ENCODE data around the gene CFAP141.

The CFAP141 gene

GRCh38 chr1:154198756-154199562 lies 7.2 kb downstream of the CFAP141 start (continued):
- TF ChIP-seq ZBTB6 (tag by site-specific recombination; IDR thresholded peaks at IDR 0.05) (no peak), WT1 (tag by site-specific recombination; IDR thresholded peaks at IDR 0.05) (no peak), BCL6B (tag by site-specific recombination; IDR thresholded peaks at IDR 0.05) (no peak), ZNF221 (tag by site-specific recombination; IDR thresholded peaks at IDR 0.05; ENCODE audit: borderline replicate concordance) (no peak), ZNF571 (tag by site-specific recombination; IDR thresholded peaks at IDR 0.05) (no peak), ZBTB20 (tag by site-specific recombination; IDR thresholded peaks at IDR 0.05) (no peak), ZNF211 (tag by site-specific recombination; IDR thresholded peaks at IDR 0.05; ENCODE audit: low read depth) (no peak), ZNF157 (tag by site-specific recombination; IDR thresholded peaks at IDR 0.05) (no peak), REST (tag by site-specific recombination; IDR thresholded peaks at IDR 0.05) (no peak), ZBTB49 (tag by site-specific recombination; IDR thresholded peaks at IDR 0.05; ENCODE audit: low read depth) (no peak), HIC1 (tag by site-specific recombination; IDR thresholded peaks at IDR 0.05) (no peak), ZBTB17 (tag by site-specific recombination; IDR thresholded peaks at IDR 0.05) (peak; percentile 80), ZNF335 (tag by site-specific recombination; conservative IDR thresholded peaks at IDR 0.05) (0 out of 2 replicates have a peak, but pooled peaks have one; percentile 22), ZNF121 (tag by site-specific recombination; IDR thresholded peaks at IDR 0.05) (no peak), ZFHX2 (tag by site-specific recombination; conservative IDR thresholded peaks at IDR 0.05) (no peak), MEIS1 (CRISPR knock-in tag; IDR thresholded peaks at IDR 0.05; ENCODE audit: borderline replicate concordance) (no peak), ZNF639 (tag by site-specific recombination; IDR thresholded peaks at IDR 0.05) (no peak), PATZ1 (tag by site-specific recombination; IDR thresholded peaks at IDR 0.05) (peak; percentile 50; the same call in 1 of the 2 replicates), ZNF629 (tag by site-specific recombination; IDR thresholded peaks at IDR 0.05) (peak; percentile 10; the same call in 1 of the 2 replicates), SP3 (tag by site-specific recombination; IDR thresholded peaks at IDR 0.05) (no peak), KLF10 (tag by site-specific recombination; IDR thresholded peaks at IDR 0.05) (no peak), MZF1 (tag by site-specific recombination; IDR thresholded peaks at IDR 0.05; ENCODE audit: borderline replicate concordance) (no peak), BCL11B (tag by site-specific recombination; IDR thresholded peaks at IDR 0.05; ENCODE audit: low read depth) (no peak), ZXDB (tag by site-specific recombination; IDR thresholded peaks at IDR 0.05) (no peak)
